HCT116 (cell line): ENCODE measurements around the gene GRAP. TPM values are rescaled to one million over a fixed set of nuclear protein-coding genes. Genes with fewer than 3 reads are reported as not detected.

Source experiments
- ATAC-seq: fragments of 200-7000 bp; cut with Tn5 transposase; 2 replicates; pipeline ENCODE4 v1.9.1; 2020; ENCODE audit warnings: mild to moderate bottlenecking, moderate library complexity
- BruUV-seq: library from RNA; stranded (reverse); fragments of 400-500 nt; replicated peaks from 2 replicates; lab custom pipeline; 2021; lab: Mats Ljungman, UMichigan
- CTCF ChIA-PET: fragments of 300-600 bp; sonication (Branson Sonifier 250); formaldehyde crosslinking; loops from one replicate; lab custom pipeline; 2021; ENCODE audit warnings: antibody characterized with exemption; lab: Charles Lee
- POLR2A ChIA-PET: fragments of 300-600, 350-600 bp; sonication (Branson Sonifier 250); formaldehyde crosslinking; loops from one replicate; lab custom pipeline; 2021; ENCODE audit warnings: antibody characterized with exemption; lab: Charles Lee
- RAD21 ChIA-PET, 2 experiments: fragments of 300-600 bp; sonication (Branson Sonifier 250); formaldehyde crosslinking; loops; one replicate each; lab custom pipeline; 2023; ENCODE audit warnings: low total read pairs in 2 of 2; ENCODE audit not compliant: uncharacterized antibody in 2 of 2, unreplicated experiment in 2 of 2, low non-redundant PET in 1 of 2; lab: Charles Lee
- DNase-seq: peaks from one replicate; pipeline ENCODE4 v3.0.0-alpha.2; 2010; ENCODE audit warnings: low read depth, low spot score
- H2AFZ ChIP-seq: fragments of 200-600 bp; shearing (Covaris generic), sonication (generic); 2 replicates; pipeline ENCODE4 v1.6.1; 2017; ENCODE audit warnings: low read depth, mixed run types, mixed read lengths, antibody characterized with exemption, low read length; ENCODE audit not compliant: poor library complexity, severe bottlenecking
- H3K27ac ChIP-seq: 2 replicates; pipeline ENCODE4 v1.5.1; 2012; ENCODE audit warnings: low read depth, low read length
- H3K27me3 ChIP-seq: fragments of 200-600 bp; sonication (generic); 2 replicates; pipeline ENCODE4 v1.6.1; 2016; ENCODE audit warnings: mixed run types, low read length, mixed read lengths; ENCODE audit not compliant: insufficient read depth
- H3K36me3 ChIP-seq, 2 experiments: fragments of 200-500 bp in 1 of 2; fragments of 200-600 bp in 1 of 2; sonication (Bioruptor generic) in 1 of 2; sonication (generic) in 1 of 2; 2 replicates each; pipeline versions ENCODE4 v1.5.1 to v1.6.1; 2014 to 2016; ENCODE audit warnings: low read length in 2 of 2, inconsistent platforms in 1 of 2, mixed read lengths in 1 of 2, mixed run types in 1 of 2; ENCODE audit not compliant: insufficient read depth in 2 of 2, control insufficient read depth in 1 of 2
- H3K4me1 ChIP-seq, 2 experiments: fragments of 200-600 bp in 1 of 2; sonication (generic) in 1 of 2; 2 replicates each; pipeline versions ENCODE4 v1.5.1 to v1.6.1; 2012 to 2017; ENCODE audit warnings: low read length in 2 of 2, inconsistent platforms in 1 of 2, mild to moderate bottlenecking in 1 of 2, mixed read lengths in 1 of 2, mixed run types in 1 of 2, moderate library complexity in 1 of 2; ENCODE audit not compliant: insufficient read depth in 2 of 2, control insufficient read depth in 1 of 2
- H3K4me2 ChIP-seq: fragments of 200-600 bp; sonication (generic); 2 replicates; pipeline ENCODE4 v1.6.1; 2017; ENCODE audit warnings: mixed run types, low read length, mixed read lengths
- H3K4me3 ChIP-seq, 2 experiments: fragments of 200-600 bp in 1 of 2; sonication (generic) in 1 of 2; replicated peaks in 1 of 2; 2 replicates each; pipeline ENCODE4 v1.5.1; 2011 to 2016; ENCODE audit warnings: low read length in 2 of 2, control low read depth in 1 of 2, low read depth in 1 of 2, mild to moderate bottlenecking in 1 of 2, mixed read lengths in 1 of 2, mixed run types in 1 of 2
- H3K79me2 ChIP-seq: fragments of 200-600 bp; sonication (generic); 2 replicates; pipeline ENCODE4 v1.6.1; 2017; ENCODE audit warnings: mild to moderate bottlenecking, mixed run types, low read length, moderate library complexity, mixed read lengths; ENCODE audit not compliant: insufficient read depth
- H3K9ac ChIP-seq: fragments of 200-600 bp; sonication (generic); 2 replicates; pipeline ENCODE4 v1.6.1; 2016; ENCODE audit warnings: low read length, mixed read lengths
- H3K9me2 ChIP-seq: fragments of 200-600 bp; sonication (generic), shearing (Covaris generic); 2 replicates; pipeline ENCODE4 v1.6.1; 2017; ENCODE audit warnings: mixed run types, mild to moderate bottlenecking, moderate library complexity; ENCODE audit not compliant: insufficient read depth
- H3K9me3 ChIP-seq, 2 experiments: fragments of 200-500 bp in 1 of 2; fragments of 200-600 bp in 1 of 2; sonication (Bioruptor generic) in 1 of 2; sonication (generic) in 1 of 2; 2 replicates each; pipeline ENCODE4 v1.6.1; 2014 to 2017; ENCODE audit warnings: low read length in 2 of 2, mixed read lengths in 2 of 2, inconsistent platforms in 1 of 2, low read depth in 1 of 2, mild to moderate bottlenecking in 1 of 2, mixed run types in 1 of 2, moderate library complexity in 1 of 2; ENCODE audit not compliant: control insufficient read depth in 1 of 2, insufficient read depth in 1 of 2
- H4K20me1 ChIP-seq: fragments of 200-600 bp; sonication (generic), shearing (Covaris generic); 2 replicates; pipeline ENCODE4 v1.6.1; 2017; ENCODE audit warnings: mixed run types, mild to moderate bottlenecking, moderate library complexity; ENCODE audit not compliant: insufficient read depth
- ATF3 ChIP-seq: IDR thresholded peaks from 2 replicates; pipeline ENCODE4 v1.6.1; 2012
- CBX3 ChIP-seq: IDR thresholded peaks from 2 replicates; pipeline ENCODE4 v1.6.1; 2012; ENCODE audit warnings: low read depth
- CEBPB ChIP-seq: IDR thresholded peaks from 2 replicates; pipeline ENCODE4 v1.6.1; 2012; ENCODE audit warnings: low read depth
- CTCF ChIP-seq, 3 experiments: fragments of 200-600 bp in 1 of 3; sonication (generic) in 1 of 3; IDR thresholded peaks in 2 of 3; conservative IDR thresholded peaks in 1 of 3; 2 replicates each; pipeline ENCODE4 v1.5.1; 2012 to 2017; ENCODE audit warnings: low read depth in 2 of 3, low read length in 2 of 3, antibody characterized with exemption in 1 of 3, borderline replicate concordance in 1 of 3, control low read depth in 1 of 3, mild to moderate bottlenecking in 1 of 3, mixed read lengths in 1 of 3, mixed run types in 1 of 3, moderate library complexity in 1 of 3; ENCODE audit not compliant: insufficient read depth in 1 of 3
- EGR1 ChIP-seq: IDR thresholded peaks from 2 replicates; pipeline ENCODE4 v1.6.1; 2012; ENCODE audit warnings: low read depth
- ELF1 ChIP-seq: IDR thresholded peaks from 2 replicates; pipeline ENCODE4 v1.6.1; 2012; ENCODE audit warnings: low read depth, borderline replicate concordance
- EZH2phosphoT487 ChIP-seq: fragments of 200-600 bp; IDR thresholded peaks from 2 replicates; pipeline ENCODE4 v1.6.1; 2018; ENCODE audit warnings: antibody characterized with exemption, borderline replicate concordance
- FOSL1 ChIP-seq: IDR thresholded peaks from 2 replicates; pipeline ENCODE4 v1.6.1; 2012; ENCODE audit warnings: low read depth
- JUND ChIP-seq: IDR thresholded peaks from 2 replicates; pipeline ENCODE4 v1.6.1; 2012
- MAX ChIP-seq: IDR thresholded peaks from 2 replicates; pipeline ENCODE4 v1.6.1; 2012
- POLR2A ChIP-seq: IDR thresholded peaks from 2 replicates; pipeline ENCODE4 v1.7.0; 2011; ENCODE audit warnings: borderline replicate concordance; ENCODE audit not compliant: insufficient read depth, insufficient read length; ENCODE audit errors: extremely low read depth
- POLR2AphosphoS5 ChIP-seq: IDR thresholded peaks from 2 replicates; pipeline ENCODE4 v1.6.1; 2011; ENCODE audit warnings: mild to moderate bottlenecking, low read depth, low read length, moderate library complexity
- RAD21 ChIP-seq: IDR thresholded peaks from 2 replicates; pipeline ENCODE4 v1.6.1; 2012; ENCODE audit warnings: low read depth, mild to moderate bottlenecking
- SIN3A ChIP-seq: IDR thresholded peaks from 2 replicates; pipeline ENCODE4 v1.6.1; 2012; ENCODE audit warnings: low read depth
- SP1 ChIP-seq: IDR thresholded peaks from 2 replicates; pipeline ENCODE4 v1.6.1; 2012; ENCODE audit warnings: low read depth
- SRF ChIP-seq: IDR thresholded peaks from 2 replicates; pipeline ENCODE4 v1.6.1; 2012; ENCODE audit warnings: low read depth
- TCF7L2 ChIP-seq: IDR thresholded peaks from 2 replicates; pipeline ENCODE4 v1.7.0; 2011; ENCODE audit warnings: borderline replicate concordance, inconsistent platforms; ENCODE audit not compliant: insufficient read depth, insufficient read length; ENCODE audit errors: extremely low read depth
- YY1 ChIP-seq: IDR thresholded peaks from 2 replicates; pipeline ENCODE4 v1.6.1; 2011; ENCODE audit warnings: low read length, low read depth, moderate library complexity, mild to moderate bottlenecking; ENCODE audit not compliant: insufficient replicate concordance; ENCODE audit errors: extremely low read depth
- ZFX ChIP-seq: fragments of 450-650 bp; IDR thresholded peaks from 2 replicates; pipeline ENCODE4 v1.6.1; 2017
- ZNF274 ChIP-seq: fragments of 200-500 bp; sonication (Bioruptor generic); IDR thresholded peaks from 2 replicates; pipeline ENCODE4 v1.6.1; 2014; ENCODE audit warnings: mild to moderate bottlenecking, low read depth, low read length, inconsistent platforms
- intact Hi-C: fragments of 100-400 bp; cut with micrococcal nuclease; formaldehyde crosslinking; loops from 2 replicates; pipeline ENCODE4 v1.10.0; 2022
- total RNA-seq: library from RNA; stranded (reverse); gene quantifications from one replicate; pipeline ENCODE4 v1.2.1, GENCODE V29; 2021; ENCODE audit not compliant: unreplicated experiment

Gene GRAP
- total RNA-seq, 1 experiment from 2014 or later = 0.27 TPM

DNA sequence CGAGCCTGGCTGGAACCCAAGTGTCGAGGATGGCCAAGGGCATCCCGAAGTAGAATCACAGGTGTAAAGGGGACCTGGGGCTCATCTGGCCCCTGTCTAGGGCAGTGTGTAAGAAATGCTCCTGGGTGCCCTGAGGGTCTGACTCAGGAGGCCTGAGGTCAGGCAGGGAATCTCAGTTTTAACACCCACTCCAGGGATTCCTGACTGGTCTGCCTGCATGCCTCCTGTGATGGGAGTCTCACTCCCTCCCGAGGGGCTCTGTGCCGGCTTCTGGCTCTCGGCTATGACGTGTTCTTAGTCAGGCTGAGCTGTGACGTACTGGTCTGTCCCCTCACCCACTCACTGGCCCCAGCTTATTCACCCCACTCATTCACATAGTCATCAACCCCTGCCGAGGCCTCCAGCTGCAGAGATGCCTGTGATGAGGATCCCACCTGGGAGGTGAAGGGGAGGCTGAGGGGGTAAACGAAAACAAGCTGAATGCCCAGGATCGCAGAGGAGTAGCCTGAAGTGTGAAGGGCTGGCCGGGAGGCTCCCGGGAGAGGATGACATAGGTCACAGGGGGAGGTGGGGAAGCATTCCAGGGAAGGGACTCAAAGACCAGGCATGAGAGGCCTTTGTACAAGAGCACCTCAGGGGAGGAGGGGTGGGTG lies 65.9 kb downstream of the GRAP start:
- Histone ChIP-seq H2AFZ (no peak overlapping the region), H3K79me2 (peaks cover 17% of the 10 kb centered on the region), H3K9me2 (no peaks in the 10 kb centered on the region), H4K20me1 (no peaks in the 10 kb centered on the region), H3K4me3 (no peak overlapping the region), H3K9ac (peak overlapping the region; percentile 65; the same call in 1 of the 2 replicates), H3K36me3 (peaks cover 23 to 37% of the 10 kb centered on the region in 2 experiments; a peak in 3 of 4 replicates), H3K4me1 (peaks cover 17 to 31% of the 10 kb centered on the region in 2 experiments), H3K27ac (no peak overlapping the region; the same call in 1 of the 2 replicates), H3K4me2 (peak overlapping the region; percentile 57; the same call in 1 of the 2 replicates), H3K27me3 (no peaks in the 10 kb centered on the region), H3K9me3 (no peaks in the 10 kb centered on the region)
- TF ChIP-seq POLR2AphosphoS5 (no peak), SP1 (no peak)
- ATAC-seq = no peak
- DNase-seq = no peak
- CTCF ChIA-PET = interaction anchor here (2.0 kb wide), 1 partner anchor 20 kb away, joined by 6 read pairs; no protein-coding TSS in a partner anchor
- POLR2A ChIA-PET = no interaction called here
- BruUV-seq = no TSS peak
- RAD21 ChIA-PET = no interaction called here
- intact Hi-C loops = no loop called here

GRCh38 chr17:18978655-18979054 lies 68.1 kb downstream of the GRAP start:
- Histone ChIP-seq H3K79me2 (peaks cover 21% of the 10 kb centered on the region), H3K9ac (no peak overlapping the region), H2AFZ (no peak overlapping the region), H3K4me2 (no peak overlapping the region), H3K27ac (no peak overlapping the region; the same call in 1 of the 2 replicates), H3K4me1 (peaks cover 17 to 29% of the 10 kb centered on the region in 2 experiments), H3K9me2 (no peaks in the 10 kb centered on the region), H3K9me3 (no peaks in the 10 kb centered on the region), H3K36me3 (peaks cover 18 to 24% of the 10 kb centered on the region in 2 experiments; a peak in 3 of 4 replicates), H3K27me3 (no peaks in the 10 kb centered on the region), H4K20me1 (no peaks in the 10 kb centered on the region), H3K4me3 (no peak overlapping the region)
- RAD21 ChIA-PET = no interaction called here
- DNase-seq (no peak), ATAC-seq (no peak)
- POLR2A ChIA-PET = no interaction called here
- no TSS peak for BruUV-seq
- CTCF ChIA-PET = no interaction called here
- TF ChIP-seq CEBPB (no peak), POLR2A (no peak), CBX3 (no peak), TCF7L2 (no peak), SRF (no peak), JUND (no peak), FOSL1 (no peak), CTCF (IDR thresholded peaks at IDR 0.05 in 2 of 3, conservative IDR thresholded peaks at IDR 0.05 in 1 of 3; ENCODE audit: borderline replicate concordance in 1 of 3, insufficient read depth in 1 of 3, low read depth in 2 of 3, low read length in 2 of 3) (no peak), ATF3 (no peak), SIN3A (no peak), ELF1 (no peak), EGR1 (no peak), EZH2phosphoT487 (no peak), POLR2AphosphoS5 (no peak), ZFX (no peak), MAX (no peak), RAD21 (no peak), ZNF274 (no peak), YY1 (no peak), SP1 (no peak)
- intact Hi-C loops = no loop called here
